NB4 (cell line): ENCODE results near the gene ATP6V1F.

Experiments used
- DNase-seq: peaks from one replicate; pipeline ENCODE4 v3.0.0; 2010; ENCODE audit warnings: low read depth
- H3K4me3 ChIP-seq: one replicate; pipeline ENCODE4 v1.5.1; 2011; ENCODE audit warnings: mild to moderate bottlenecking, low read depth, low read length, moderate library complexity
- MYC ChIP-seq: IDR thresholded peaks from 2 replicates; pipeline ENCODE4 v1.6.1; 2011; ENCODE audit warnings: low read depth, low read length
- POLR2A ChIP-seq: IDR thresholded peaks from 2 replicates; pipeline ENCODE4 v1.6.1; 2011; ENCODE audit warnings: mild to moderate bottlenecking; ENCODE audit not compliant: insufficient read length; ENCODE audit errors: extremely low read depth
- TF ChIP-seq, protein P1 (sequence below): IDR thresholded peaks from one replicate; pipeline ENCODE4 v1.5.1; 2012; ENCODE audit warnings: low read depth, low read length
- TF ChIP-seq, protein P2 (sequence below): IDR thresholded peaks from 2 replicates; pipeline ENCODE4 v1.6.1; 2011; ENCODE audit warnings: low read depth, low read length

ATP6V1F gene

DNA sequence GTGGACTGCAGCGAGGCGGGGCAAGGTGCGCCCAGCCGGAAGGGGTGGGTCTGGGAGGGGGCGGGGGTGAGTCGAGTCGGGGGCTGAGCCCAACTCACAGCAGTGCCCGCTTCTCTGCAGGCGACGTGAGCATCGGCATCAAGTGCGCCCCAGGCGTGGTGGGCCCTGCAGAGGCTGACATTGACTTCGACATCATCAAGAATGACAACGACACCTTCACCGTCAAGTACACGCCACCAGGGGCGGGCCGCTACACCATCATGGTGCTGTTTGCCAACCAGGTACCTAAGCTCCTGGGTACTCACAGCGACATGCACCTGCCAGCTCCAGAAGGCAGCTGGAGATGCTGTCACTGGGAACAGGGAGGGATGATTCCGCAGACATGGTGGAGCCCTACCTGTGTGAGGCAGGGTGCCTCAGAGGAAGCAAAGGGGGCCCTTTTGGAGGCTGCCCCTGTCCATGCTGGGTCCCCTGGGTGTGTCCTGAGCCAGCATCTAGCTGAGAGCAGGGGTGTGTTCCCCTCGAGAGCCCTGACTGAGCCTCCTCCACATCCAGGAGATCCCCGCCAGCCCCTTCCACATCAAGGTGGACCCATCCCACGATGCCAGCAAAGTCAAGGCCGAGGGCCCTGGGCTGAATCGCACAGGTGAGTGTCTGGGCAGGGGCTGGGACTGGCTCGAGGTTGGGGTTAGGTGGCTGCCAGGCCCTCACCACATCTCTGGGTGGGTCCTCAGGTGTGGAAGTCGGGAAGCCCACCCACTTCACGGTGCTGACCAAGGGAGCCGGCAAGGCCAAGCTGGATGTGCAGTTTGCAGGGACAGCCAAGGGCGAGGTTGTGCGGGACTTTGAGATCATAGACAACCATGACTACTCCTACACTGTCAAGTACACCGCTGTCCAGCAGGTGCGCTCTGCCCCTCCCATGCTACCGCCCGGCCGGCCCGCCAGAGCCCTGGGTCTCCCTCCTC is 19.7 kb upstream of the ATP6V1F start:
- no peak for DNase-seq

DNA sequence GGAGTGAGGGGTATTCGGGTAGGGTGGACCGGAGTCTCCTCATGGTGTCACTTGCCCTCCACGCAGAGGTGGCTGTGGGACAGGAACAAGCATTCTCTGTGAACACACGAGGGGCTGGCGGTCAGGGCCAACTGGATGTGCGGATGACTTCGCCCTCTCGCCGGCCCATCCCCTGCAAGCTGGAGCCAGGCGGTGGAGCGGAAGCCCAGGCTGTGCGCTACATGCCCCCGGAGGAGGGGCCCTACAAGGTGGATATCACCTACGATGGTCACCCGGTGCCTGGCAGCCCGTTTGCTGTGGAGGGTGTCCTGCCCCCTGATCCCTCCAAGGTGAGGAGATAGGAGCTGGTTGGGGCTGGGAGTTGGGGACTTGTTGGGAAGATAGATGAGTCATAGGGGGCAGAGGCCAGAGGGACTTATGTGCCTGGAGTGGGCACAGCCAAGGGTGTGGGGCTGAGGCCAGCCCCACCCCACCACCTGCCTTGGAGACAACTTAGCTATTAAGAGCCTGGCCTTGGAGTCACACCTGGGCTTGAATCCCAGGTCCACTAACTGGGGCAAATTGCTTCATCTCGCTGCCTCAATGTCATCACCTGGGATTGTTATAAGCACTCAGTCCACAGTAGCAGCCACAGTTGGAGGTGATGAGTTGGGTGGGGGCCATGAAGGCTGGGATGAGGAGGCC is 18.6 kb upstream of the ATP6V1F start:
- TF ChIP-seq, protein P1, sequence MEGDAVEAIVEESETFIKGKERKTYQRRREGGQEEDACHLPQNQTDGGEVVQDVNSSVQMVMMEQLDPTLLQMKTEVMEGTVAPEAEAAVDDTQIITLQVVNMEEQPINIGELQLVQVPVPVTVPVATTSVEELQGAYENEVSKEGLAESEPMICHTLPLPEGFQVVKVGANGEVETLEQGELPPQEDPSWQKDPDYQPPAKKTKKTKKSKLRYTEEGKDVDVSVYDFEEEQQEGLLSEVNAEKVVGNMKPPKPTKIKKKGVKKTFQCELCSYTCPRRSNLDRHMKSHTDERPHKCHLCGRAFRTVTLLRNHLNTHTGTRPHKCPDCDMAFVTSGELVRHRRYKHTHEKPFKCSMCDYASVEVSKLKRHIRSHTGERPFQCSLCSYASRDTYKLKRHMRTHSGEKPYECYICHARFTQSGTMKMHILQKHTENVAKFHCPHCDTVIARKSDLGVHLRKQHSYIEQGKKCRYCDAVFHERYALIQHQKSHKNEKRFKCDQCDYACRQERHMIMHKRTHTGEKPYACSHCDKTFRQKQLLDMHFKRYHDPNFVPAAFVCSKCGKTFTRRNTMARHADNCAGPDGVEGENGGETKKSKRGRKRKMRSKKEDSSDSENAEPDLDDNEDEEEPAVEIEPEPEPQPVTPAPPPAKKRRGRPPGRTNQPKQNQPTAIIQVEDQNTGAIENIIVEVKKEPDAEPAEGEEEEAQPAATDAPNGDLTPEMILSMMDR = no peak
- no peak for TF ChIP-seq MYC
- no peak for TF ChIP-seq POLR2A
- TF ChIP-seq, protein P2, sequence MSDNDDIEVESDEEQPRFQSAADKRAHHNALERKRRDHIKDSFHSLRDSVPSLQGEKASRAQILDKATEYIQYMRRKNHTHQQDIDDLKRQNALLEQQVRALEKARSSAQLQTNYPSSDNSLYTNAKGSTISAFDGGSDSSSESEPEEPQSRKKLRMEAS = no peak
- H3K4me3 ChIP-seq = no peak overlapping the region
- no peak for DNase-seq

More for the DNA sequence above, 19.7 kb upstream of the ATP6V1F start:
- no peak overlapping the region for H3K4me3 ChIP-seq
- TF ChIP-seq POLR2A (no peak), MYC (no peak)
- TF ChIP-seq, protein P1 = no peak
- TF ChIP-seq, protein P2 = no peak

DNA sequence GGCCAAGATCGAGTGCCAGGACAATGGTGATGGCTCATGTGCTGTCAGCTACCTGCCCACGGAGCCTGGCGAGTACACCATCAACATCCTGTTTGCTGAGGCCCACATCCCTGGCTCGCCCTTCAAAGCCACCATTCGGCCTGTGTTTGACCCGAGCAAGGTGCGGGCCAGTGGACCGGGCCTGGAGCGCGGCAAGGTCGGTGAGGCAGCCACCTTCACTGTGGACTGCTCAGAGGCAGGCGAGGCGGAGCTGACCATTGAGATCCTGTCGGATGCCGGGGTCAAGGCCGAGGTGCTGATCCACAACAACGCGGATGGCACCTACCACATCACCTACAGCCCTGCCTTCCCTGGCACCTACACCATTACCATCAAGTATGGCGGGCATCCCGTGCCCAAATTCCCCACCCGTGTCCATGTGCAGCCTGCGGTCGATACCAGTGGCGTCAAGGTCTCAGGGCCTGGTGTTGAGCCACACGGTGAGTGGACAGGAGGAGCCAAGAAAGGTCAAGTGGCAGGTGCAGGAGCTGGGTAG is 17.8 kb upstream of the ATP6V1F start:
- DNase-seq = no peak
- H3K4me3 ChIP-seq = no peak overlapping the region
- TF ChIP-seq, protein P2 = no peak
- TF ChIP-seq POLR2A (no peak), MYC (no peak)
- TF ChIP-seq, protein P1 = no peak

DNA sequence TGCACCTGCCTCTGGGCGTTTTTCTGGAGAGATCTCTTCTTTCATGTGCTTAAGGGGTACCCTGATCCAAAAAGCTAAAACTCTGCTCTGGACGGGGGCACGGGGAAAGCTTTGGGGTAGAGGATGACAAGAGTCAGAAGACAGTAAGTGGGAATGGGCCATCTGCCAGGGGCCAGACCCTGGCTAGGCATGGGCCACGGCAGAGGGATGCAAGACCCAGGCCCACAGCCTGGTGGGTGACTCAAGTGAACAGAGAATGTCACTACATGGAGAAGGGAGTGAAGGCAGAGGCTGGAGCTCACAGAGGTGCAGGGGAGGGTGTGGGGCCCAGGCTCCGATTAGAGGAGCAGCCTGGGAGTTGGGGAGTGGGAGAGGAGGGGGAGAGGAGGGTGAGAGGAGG is 17.2 kb upstream of the ATP6V1F start:
- no peak for DNase-seq
- no peak overlapping the region for H3K4me3 ChIP-seq
- TF ChIP-seq, protein P2 = no peak
- no peak for TF ChIP-seq POLR2A
- TF ChIP-seq, protein P1 = no peak
- TF ChIP-seq MYC = no peak

DNA sequence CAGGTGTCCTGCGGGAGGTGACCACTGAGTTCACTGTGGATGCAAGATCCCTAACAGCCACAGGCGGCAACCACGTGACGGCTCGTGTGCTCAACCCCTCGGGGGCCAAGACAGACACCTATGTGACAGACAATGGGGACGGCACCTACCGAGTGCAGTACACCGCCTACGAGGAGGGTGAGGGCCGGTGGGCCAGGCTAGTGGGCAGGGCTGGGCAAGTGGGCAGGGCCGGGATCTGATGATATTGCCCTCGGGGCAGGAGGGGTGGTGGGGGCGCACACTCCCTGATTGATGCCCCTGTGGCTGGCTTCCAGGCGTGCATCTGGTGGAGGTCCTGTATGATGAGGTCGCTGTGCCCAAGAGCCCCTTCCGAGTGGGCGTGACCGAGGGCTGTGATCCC is 16.7 kb upstream of the ATP6V1F start:
- H3K4me3 ChIP-seq = no peak overlapping the region
- DNase-seq = no peak
- TF ChIP-seq MYC (no peak), POLR2A (no peak)
- TF ChIP-seq, protein P2 = no peak
- TF ChIP-seq, protein P1 = no peak
